D721Med (cell line): Measurements from ENCODE around the gene TNFSF13B.

Experiments used
- DNase-seq: peaks from one replicate; pipeline ENCODE4 v3.0.0; 2011; ENCODE audit warnings: low spot score; ENCODE audit not compliant: insufficient read length
- FAIRE-seq: peaks from 2 replicates; lab custom pipeline; 2011; peaks lifted over from hg19 to GRCh38; lab: Jason Lieb, UNC
- TF ChIP-seq, protein P1 (sequence below): IDR thresholded peaks from 2 replicates; pipeline ENCODE4 v1.5.1; 2012; ENCODE audit warnings: mild to moderate bottlenecking, control low read depth; ENCODE audit not compliant: insufficient read depth; ENCODE audit errors: missing control alignments

Gene TNFSF13B

DNA sequence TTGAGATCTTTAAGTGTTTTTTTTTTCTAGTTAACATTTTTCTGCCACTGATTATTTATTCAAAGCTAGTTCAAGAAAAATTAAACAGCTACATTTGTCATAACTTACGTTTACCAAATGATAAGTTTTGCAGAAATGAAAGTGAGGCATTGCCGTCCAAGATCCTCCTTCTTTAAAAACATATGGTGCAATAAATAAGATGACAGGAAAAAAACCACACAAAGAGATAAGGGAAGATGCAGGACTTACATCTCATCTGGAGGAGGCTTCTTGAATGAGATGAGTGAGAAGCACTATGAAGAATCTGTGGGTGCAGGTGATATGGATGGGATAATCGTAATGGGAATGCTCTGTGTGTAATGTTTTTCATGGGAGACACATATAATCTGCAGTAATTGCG is 12.4 kb downstream of the TNFSF13B start:
- FAIRE-seq (no peak), DNase-seq (no peak)
- TF ChIP-seq, protein P1, sequence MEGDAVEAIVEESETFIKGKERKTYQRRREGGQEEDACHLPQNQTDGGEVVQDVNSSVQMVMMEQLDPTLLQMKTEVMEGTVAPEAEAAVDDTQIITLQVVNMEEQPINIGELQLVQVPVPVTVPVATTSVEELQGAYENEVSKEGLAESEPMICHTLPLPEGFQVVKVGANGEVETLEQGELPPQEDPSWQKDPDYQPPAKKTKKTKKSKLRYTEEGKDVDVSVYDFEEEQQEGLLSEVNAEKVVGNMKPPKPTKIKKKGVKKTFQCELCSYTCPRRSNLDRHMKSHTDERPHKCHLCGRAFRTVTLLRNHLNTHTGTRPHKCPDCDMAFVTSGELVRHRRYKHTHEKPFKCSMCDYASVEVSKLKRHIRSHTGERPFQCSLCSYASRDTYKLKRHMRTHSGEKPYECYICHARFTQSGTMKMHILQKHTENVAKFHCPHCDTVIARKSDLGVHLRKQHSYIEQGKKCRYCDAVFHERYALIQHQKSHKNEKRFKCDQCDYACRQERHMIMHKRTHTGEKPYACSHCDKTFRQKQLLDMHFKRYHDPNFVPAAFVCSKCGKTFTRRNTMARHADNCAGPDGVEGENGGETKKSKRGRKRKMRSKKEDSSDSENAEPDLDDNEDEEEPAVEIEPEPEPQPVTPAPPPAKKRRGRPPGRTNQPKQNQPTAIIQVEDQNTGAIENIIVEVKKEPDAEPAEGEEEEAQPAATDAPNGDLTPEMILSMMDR = no peak

- DNase-seq (no peak), FAIRE-seq (no peak)
- TF ChIP-seq, protein P1 = no peak
Observed at GRCh38 chr13:108283110-108283509, 13.6 kb downstream of the TNFSF13B start.

DNA sequence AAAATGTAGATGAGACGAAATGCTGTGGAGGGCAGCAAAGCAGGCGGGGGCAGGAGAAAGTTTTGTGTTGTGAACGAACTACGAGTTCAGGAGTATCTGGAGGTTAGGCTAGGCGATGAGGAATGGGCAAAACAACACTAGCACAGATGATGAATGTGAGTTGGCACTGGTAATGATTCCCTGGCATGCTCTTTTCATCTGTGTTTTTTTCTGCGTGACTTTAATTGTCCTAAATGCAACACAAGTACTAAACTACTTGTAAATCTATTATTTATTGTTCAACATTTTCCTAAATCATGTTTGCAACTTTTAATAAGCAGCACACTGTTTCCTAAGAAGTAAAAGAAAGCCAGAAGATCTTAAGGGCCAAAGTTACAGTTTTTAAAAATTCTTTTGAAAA is 19.2 kb downstream of the TNFSF13B start:
- TF ChIP-seq, protein P1 = no peak
- FAIRE-seq (no peak), DNase-seq (no peak)

DNA sequence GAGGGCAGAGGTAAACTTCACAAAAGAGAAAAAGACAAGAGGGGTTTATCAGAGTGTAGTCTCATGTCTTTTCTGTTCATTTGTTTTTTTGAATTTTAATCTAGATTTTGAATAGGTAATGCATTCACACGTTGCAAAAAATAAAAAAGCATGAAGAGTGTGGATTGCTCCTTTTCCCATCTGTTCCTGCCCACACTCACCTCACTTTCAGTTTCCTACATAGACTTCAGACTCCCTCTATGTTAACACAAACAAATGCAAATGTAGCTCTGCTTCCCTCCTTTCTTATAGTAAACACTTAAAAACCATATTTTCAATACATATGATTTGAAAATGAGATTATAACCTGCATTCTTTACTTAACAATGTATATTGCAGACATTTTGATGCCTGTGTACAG is 20.3 kb downstream of the TNFSF13B start:
- TF ChIP-seq, protein P1 = no peak
- DNase-seq = no peak
- no peak for FAIRE-seq

DNA sequence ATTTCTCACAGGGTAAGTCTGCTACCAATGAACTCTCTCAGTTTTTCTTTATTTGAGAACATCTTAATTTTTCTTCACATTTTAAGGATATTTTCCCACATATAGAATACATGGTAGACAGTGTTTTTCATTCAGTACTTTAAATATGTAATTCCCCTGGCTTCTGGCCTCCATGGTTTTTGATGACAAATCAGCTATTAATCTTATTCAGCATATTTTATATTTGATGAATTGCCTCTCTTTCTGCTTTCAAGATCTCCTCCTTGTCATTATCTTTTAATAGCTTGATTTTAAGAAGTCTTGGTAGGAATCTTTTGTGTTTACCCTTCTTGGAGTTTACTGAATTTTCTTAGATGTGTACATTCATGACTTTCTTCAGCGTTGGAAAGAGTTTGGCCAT is 27.6 kb downstream of the TNFSF13B start:
- no peak for DNase-seq
- TF ChIP-seq, protein P1 = no peak
- no peak for FAIRE-seq

DNA sequence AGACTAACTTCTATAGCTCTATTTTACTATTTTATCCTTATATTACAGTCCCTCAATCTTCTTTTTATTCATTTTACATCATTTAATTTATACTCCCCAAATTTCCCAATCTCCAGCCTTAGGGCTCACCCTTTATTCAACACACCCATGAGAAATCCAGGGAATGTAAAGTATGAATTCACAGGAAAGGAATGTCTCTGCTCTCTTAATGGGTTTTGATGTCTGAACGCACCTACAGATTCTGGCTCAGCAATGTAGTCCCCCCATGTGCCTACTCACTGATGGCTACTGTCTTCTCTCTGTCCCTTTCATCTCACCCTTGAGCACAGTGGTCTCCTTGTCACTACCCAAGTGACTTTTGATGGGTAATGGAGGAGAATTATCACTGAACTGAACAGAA is 32.8 kb downstream of the TNFSF13B start:
- FAIRE-seq (no peak), DNase-seq (no peak)
- TF ChIP-seq, protein P1 = no peak

DNA sequence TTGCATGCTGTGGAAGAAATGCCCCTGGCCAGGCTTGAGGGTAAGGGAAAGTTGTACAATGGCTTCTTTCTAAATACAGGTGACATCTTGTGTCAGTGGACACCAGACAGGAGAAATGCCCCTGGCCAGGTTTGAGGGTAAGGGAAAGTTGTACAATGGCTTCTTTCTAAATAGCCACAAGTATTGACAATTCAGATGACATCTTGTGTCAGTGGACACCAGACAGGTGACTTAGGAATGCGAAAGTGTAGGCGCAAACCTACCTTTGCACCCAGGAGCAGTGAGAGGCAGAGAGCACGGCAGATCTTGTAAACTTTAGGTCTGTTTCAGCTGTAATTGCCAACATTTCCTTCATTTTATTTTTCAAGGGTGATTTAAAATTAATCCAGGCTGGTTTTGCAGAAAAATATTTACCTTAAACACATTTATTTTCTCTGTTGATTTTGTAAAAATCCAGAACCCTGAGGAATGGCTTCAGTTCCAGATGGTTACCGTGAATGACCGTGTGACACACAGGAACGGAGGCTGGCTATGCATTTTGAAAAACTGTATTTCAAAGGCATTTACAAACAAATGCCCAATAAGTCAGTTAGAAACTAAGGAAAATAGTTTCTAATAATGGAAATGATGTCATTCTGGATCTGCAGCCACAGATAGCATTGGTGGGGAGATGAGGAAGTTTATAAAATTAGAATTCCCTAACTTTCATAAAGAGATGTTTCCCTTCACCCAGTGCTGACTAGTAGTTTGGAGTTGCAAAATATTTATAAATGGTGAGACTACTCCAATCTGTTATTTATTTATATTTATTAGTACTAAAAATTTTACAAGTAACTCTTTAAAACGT is 34.9 kb downstream of the TNFSF13B start:
- DNase-seq (no peak), FAIRE-seq (no peak)
- TF ChIP-seq, protein P1 = no peak
